ENCODE data around the gene GIT1.
A peak's percentile ranks its signal among the peaks of the same experiment; 100 is the strongest.

DNA sequence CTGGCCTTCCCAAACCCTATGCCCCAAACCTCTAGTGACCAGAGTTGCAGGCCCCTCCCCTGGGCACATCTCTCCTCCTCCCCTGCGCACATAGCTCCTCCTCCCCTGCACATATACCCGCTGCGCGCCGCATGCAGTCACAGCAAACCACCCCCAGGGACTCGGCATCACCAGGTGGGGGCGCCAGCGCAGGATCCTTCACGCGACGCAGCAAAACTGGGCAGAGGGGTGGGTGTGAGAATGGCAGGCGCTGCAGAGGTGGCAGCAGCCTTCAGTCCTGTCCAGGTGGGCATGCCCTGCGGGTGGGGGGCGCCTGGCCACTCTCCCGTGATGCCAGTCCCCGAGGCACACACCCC lies 27.7 kb upstream of the GIT1 start:
- TF ChIP-seq, protein P1, sequence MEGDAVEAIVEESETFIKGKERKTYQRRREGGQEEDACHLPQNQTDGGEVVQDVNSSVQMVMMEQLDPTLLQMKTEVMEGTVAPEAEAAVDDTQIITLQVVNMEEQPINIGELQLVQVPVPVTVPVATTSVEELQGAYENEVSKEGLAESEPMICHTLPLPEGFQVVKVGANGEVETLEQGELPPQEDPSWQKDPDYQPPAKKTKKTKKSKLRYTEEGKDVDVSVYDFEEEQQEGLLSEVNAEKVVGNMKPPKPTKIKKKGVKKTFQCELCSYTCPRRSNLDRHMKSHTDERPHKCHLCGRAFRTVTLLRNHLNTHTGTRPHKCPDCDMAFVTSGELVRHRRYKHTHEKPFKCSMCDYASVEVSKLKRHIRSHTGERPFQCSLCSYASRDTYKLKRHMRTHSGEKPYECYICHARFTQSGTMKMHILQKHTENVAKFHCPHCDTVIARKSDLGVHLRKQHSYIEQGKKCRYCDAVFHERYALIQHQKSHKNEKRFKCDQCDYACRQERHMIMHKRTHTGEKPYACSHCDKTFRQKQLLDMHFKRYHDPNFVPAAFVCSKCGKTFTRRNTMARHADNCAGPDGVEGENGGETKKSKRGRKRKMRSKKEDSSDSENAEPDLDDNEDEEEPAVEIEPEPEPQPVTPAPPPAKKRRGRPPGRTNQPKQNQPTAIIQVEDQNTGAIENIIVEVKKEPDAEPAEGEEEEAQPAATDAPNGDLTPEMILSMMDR (IDR thresholded peaks at IDR 0.05), result peak; percentile 57 to 85 (median 59)
- TF ChIP-seq POLR2AphosphoS5 (IDR thresholded peaks at IDR 0.05) (peak; percentile 42 to 64 (median 47)), POLR2A (IDR thresholded peaks at IDR 0.05) (peak; percentile 38)

Data from transverse colon (tissue), 4 donors.